ENCODE measurements around the gene TNFAIP8. TPM values are rescaled to one million over a fixed set of nuclear protein-coding genes. Genes with fewer than 3 reads are reported as not detected.
A peak's percentile ranks its signal among the peaks of the same experiment; 100 is the strongest.
"Not testable (repeated sequence)": the region's sequence is repeated elsewhere in the genome, so short reads cannot be mapped to it uniquely, and the experiment has no call there.

The TNFAIP8 gene
- total and polyA plus RNA-seq, 8 donors = 1.2 to 37.1 (median 11.5) TPM

- WGBS, 5 donors = 7 to 17% (median 9%) methylated on average over 1 of the region's 1 CpG
- intact Hi-C loops (cut with DNase I; ENCODE audit: low total_unique reads) = not testable (repeated sequence)
These were observed 82.7 kb downstream of the TNFAIP8 start for GRCh38 chr5:119438587-119438917.

GRCh38 chr5:119439140-119439631 lies 83.4 kb downstream of the TNFAIP8 start:
- peaks cover 0 to 3% (median 0%) of the 10 kb centered on the region in 4 donors for H3K9me3 ChIP-seq
- H3K27ac ChIP-seq = peak overlapping the region in 2 of 5 donors; percentile 44 to 68
- H3K4me3 ChIP-seq = peak overlapping the region in 3 of 4 donors; percentile 14 to 29 (median 28)
- intact Hi-C loops (cut with DNase I; ENCODE audit: low total_unique reads) = no loop called here
- H3K36me3 ChIP-seq = no peaks in the 10 kb centered on the region
- TF ChIP-seq POLR2AphosphoS5 (IDR thresholded peaks at IDR 0.05) = peak in 2 of 3 donors; percentile 37 to 38
- no peak for TF ChIP-seq POLR2A (IDR thresholded peaks at IDR 0.05)
- H3K4me1 ChIP-seq = peaks cover 0 to 28% (median 8%) of the 10 kb centered on the region in 4 donors
- H3K27me3 ChIP-seq = no peaks in the 10 kb centered on the region
- WGBS, 5 donors = 43 to 55% (median 55%) methylated on average over 8 of the region's 8 CpGs
- peak; percentile 31 to 64 for DNase-seq

More at GRCh38 chr5:119438587-119438917, 82.7 kb downstream of the TNFAIP8 start:
- H3K9me3 ChIP-seq, H3K27me3 ChIP-seq, H3K36me3 ChIP-seq, DNase-seq: not testable (repeated sequence)
- peak overlapping the region in 1 of 4 donors; percentile 28 for H3K4me3 ChIP-seq
- peak overlapping the region in 2 of 5 donors; percentile 44 to 68 for H3K27ac ChIP-seq
- H3K4me1 ChIP-seq = peaks cover 0 to 28% (median 8%) of the 10 kb centered on the region in 4 donors

- DNase-seq; intact Hi-C loops (cut with DNase I; ENCODE audit: low total_unique reads); H3K27me3 ChIP-seq; H3K36me3 ChIP-seq; H3K9me3 ChIP-seq: not testable (repeated sequence)
- peaks cover 0 to 28% (median 8%) of the 10 kb centered on the region in 4 donors for H3K4me1 ChIP-seq
- peak overlapping the region in 2 of 4 donors; percentile 28 to 29 for H3K4me3 ChIP-seq
- H3K27ac ChIP-seq = peak overlapping the region in 1 of 5 donors; percentile 68
- 61 to 87% (median 77%) methylated on average over 3 of the region's 3 CpGs for WGBS, 5 donors
These were observed 83.8 kb downstream of the TNFAIP8 start for GRCh38 chr5:119439632-119440031.

- 81 to 94% (median 90%) methylated on average over 4 of the region's 4 CpGs for WGBS, 5 donors
- intact Hi-C loops (cut with DNase I; ENCODE audit: low total_unique reads); H3K27me3 ChIP-seq; H3K4me3 ChIP-seq; H3K27ac ChIP-seq; H3K9me3 ChIP-seq; DNase-seq; H3K4me1 ChIP-seq; H3K36me3 ChIP-seq: not testable (repeated sequence)
These were observed 88.8 kb downstream of the TNFAIP8 start for GRCh38 chr5:119444643-119445042.

- 64 to 77% (median 70%) methylated on average over 13 of the region's 13 CpGs for WGBS, 5 donors
- no peak overlapping the region for H3K27ac ChIP-seq
- H3K9me3 ChIP-seq = peaks cover 0 to 6% (median 1%) of the 10 kb centered on the region in 4 donors
These were observed 89.7 kb downstream of the TNFAIP8 start for GRCh38 chr5:119445544-119445943.

More at GRCh38 chr5:119445544-119445943, 89.7 kb downstream of the TNFAIP8 start:
- no peaks in the 10 kb centered on the region for H3K27me3 ChIP-seq
- H3K36me3 ChIP-seq = no peaks in the 10 kb centered on the region
- H3K4me3 ChIP-seq = no peak overlapping the region
- intact Hi-C loops (cut with DNase I; ENCODE audit: low total_unique reads) = no loop called here
- H3K4me1 ChIP-seq = no peaks in the 10 kb centered on the region
- no peak for DNase-seq
- no peak for TF ChIP-seq EP300 (IDR thresholded peaks at IDR 0.05)
- TF ChIP-seq CTCF (IDR thresholded peaks at IDR 0.05) = no peak

Small RNA genes within 50 kb of the gene (small RNA-seq; reads per million reads assigned to genes)
- gene RN7SL174P = 0 reads per million in 4 donors
- gene RNA5SP190 = 0 to 0.62 (median 0.22) reads per million in 4 donors

Other genes starting within 250 kb of the TNFAIP8 start
- gene HSD17B4, start 96.5 kb downstream of the TNFAIP8 start, total RNA-seq = 100 to 1,000 TPM in 3 of 5 donors, 10 to 100 TPM in 2; 64.3 to 274 (median 161) TPM
- gene HSD17B4, start 96.5 kb downstream of the TNFAIP8 start, polyA plus RNA-seq = 100 to 1,000 TPM; 165 to 183 (median 179) TPM

All from stomach (tissue), 9 donors.